OCI-M1 (cell line): ENCODE measurements around the gene TANGO2.

Experiments
- DNase-seq: peaks from one replicate; lab custom pipeline; 2025; lab: John Stamatoyannopoulos, UW

Gene TANGO2

DNA sequence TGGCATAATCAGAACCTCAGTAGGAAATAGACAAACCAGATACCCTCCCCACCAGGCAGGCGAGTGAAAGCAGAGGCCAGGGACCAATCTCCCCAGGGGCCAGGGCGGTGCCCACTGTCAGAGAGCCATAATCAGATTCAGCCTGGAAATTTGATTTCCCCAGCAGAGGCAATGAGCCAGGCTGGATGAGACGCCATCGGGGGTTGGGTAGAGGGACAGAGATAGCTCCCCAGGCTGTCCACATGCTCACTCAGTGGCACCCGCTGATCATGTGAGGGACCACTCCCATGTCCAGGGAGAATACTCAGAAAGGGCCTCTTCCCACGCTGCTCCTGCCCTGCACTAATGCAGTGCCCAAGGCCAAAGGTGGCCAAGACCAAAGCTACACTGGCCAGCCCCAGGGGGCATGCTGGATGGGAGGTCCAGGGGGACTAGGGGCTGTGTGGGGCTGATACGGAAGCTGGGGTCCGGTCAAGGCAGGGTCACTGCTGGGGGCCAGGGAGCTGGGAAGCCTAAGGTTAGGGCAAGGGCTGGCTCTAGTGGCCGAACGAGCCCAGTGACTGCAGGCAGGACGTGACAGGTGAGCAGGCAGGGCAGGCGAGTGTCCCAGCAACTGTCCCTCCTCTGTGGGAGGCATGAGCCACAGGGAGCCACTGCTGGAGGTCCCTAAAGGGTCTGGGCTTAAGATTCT, 24.1 kb upstream of the TANGO2 start:
- DNase-seq: peak; percentile 45

DNA sequence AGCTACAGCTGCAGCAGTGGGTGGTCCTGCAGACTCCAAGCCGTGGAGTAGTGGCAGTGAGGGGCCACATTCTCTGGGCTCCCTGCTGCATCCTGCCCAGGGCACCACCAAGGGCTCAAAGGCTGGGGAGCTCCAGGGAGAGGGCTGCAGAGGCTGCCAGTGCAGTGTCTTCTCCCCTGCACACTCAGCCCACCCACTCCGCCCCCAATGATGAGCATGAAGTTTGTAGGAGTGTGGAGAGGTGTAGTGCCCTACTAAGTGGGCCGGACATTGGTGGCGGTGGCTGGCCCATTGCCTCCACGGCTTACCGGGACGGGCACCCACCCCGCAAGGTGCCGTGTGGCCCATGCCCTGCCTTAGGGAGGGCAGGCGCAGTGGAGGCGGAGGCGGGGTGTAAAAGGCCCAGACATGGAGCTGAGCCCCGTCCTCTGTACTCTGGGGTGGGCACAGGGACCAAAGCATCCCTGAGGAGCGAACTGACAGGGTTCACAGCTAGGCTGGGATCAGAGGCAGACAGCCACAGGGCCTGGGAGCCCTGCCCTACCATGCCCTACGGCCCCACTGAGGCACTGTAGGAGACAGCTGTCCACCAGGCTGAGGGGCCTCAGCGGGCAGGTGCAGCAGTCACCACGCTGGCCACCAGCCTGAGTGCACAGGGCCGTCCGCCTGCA, 23.2 kb upstream of the TANGO2 start:
- DNase-seq: no peak

DNA sequence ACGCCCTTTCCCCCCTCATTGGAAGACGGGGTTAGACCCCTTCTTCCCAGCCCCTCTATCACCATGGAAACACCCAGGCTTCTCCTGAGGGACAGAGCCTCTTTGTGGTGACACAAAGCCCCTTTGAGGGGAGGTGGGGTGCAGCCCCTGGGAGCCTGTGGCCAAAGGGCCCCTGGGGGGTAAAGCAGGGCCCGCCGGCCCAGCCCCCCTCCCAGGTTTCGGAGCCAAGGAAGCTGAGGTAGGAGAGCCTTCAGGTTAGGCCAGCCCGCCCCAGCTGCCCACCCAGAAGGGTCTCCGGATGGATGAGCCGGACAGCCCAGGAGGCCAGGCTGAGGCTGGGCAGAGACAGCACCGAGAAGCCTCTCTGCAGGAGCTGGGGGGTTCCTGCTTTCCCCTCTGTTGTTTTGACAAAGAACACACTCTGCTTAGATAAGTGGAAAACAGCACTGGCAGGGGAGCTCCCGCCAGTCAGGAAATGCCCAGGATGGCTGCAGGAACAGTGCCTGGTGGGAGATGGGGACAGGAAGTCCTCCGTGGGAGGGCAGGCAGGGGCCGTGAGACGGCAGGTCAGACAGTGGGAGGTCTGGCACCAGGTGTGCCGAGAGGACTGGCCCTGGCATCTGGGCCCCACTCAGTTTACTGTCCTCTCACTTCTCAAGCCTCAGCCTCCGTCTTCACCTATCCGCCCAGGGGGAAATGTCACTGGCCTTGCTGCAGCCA, 22.5 kb upstream of the TANGO2 start:
- no peak for DNase-seq

DNA sequence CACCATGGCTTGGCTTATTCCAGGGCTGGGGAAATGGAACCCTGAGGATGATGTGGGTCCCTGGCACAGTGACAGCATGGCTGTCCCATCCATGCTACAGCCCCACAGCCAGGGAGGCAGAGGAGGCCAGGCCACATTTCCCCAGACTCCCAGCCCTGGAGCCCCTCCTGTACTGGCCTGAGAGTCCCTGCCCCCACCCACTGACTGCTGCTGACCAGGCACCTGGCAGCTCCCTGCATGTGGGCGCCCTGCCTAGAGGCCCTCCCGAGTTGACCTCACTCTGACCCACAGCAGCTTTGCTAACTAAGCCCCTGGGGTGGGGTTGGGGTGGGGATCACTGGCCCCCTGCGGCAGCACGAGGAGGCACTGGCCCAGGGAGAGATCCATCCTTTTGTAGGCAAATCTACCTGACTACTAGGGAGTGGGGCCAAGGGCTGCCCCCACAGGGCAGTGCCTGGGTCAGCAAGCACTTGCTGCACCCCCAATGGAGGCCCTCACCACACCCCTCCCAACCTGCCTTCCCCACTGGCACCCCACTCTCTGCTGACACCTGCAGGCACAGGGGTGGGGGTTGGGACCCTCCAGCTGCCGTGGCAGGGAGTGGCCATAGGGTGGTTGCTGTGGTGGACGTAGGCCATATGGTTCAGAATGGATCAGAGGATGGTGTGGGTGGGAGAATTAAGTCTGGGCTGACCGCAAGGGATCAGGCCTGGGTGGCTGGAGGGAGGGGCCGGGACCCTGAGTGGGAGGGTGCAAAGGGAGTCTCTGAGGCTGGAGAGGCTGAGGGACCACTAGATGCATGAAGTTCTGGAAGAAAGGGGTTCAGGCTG, 21.7 kb upstream of the TANGO2 start:
- DNase-seq: no peak

DNA sequence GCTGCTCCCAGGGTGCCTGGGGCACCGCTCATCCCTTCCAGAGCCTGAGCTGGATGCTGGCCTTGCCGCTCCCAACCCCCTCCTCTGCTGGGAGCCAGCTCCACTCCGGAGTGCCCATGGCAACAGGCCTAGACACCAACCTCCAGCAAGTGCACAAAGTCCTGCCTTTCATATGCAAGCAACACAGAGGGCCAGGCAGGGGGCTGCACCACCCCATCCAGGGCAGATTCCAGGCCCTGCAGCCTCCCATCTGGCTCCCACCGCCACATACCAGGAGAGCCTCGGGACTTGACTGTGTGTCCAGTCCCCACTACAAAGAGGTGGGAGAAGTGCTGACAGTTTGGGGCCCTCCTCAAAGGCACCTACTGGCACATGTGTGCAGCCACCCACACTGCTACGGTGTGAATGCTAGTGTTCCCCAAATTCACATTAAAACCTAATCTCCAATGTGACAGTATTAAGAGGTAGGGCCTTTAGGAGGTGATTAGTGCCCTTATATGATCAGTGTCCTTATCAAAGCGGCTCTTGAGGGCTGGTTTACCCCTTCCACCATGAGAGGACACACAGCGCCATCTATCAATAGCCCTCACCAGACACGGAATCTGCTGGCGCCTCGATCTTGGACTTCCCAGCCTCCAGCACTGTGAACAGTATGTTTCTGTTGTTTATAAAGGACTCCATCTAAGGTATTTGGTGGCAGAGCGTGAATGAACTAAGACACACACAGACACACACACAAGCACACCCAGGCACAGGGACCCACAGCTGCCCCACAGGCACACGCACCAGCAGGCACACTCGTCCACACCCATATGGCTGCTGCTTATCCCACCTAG, 20.4 kb upstream of the TANGO2 start:
- DNase-seq: no peak

DNA sequence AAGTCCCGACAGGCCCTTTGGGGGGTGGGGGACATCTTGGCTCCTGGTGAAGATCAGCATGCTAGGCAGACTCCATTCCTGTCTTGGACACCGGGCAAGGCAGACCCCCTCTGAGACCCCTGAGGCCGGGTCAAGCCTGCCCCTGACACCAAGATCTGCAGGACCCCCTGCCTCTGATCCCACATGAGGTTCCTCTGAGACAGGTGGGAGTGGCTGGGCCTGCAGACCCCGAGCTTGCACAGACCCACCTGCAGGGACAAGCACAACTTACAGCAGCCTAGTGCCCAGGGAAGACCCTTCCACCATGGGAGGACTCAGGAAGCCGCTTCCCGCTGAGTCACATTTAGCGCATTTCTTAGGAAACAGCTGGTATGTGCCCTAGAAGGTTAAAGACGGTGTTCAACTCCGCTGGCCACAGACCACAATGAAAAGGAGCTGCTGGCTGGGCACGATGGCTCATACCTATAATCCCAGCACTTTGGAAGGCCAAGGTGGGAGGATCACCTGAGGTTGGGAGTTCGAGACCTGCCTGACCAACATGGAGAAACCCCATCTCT, 19.8 kb upstream of the TANGO2 start:
- no peak for DNase-seq

DNA sequence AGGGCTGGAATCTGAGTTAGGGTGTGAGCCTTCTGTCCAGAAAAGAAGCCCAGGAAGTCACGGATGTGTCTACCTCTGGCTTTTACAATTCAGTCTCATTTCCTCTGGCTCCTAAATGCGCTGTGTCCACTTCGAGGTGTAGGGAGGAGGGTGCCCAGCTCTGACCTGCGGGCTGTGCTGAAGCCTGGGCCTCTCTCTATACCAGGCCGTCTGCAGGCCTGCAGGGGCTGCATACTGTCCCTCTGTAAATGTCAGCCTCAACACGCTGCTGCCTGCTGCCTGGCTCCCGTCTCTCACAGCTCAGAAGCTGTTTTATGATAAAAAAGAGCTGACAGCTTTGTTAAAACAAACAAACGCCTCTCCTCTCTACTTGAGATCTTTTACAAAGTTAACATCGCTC, 18.8 kb upstream of the TANGO2 start:
- DNase-seq: no peak

DNA sequence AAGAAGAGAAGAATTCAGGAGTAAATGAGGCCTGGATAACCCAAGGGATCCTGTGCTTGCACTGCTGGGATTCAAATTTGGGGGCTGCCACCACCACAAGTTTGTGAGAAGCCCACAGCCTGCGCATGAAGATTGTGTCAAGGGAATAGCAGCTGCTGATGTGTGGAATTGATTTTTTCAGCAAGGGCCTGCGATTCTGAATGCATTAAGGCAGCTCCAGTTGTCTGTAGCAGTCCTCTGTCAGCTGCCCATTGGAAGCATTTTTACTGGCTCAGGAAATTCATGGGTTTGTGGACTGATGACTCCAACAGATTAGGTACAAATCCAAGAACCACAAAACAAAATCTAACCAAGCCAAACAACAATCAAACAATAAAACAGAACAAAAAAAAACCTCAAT, 18.3 kb upstream of the TANGO2 start:
- DNase-seq: no peak

DNA sequence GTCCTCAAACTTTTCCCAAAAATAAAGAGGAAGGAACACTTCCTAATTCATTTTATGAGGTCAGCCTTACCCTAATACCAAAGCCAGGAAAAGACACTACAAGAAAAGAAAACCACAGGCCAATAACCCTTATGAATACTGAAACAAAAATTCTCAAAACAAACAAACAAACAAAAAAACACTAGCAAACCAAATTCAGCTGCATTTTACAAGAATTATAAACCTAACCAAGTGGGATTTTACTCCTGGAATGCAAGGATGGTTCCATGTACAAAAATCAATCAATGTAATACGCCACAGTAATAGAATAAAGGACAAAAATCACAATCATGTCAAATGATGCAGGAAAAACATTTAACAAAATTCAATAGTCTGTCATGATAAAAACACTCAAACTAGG, 17.6 kb upstream of the TANGO2 start:
- no peak for DNase-seq

DNA sequence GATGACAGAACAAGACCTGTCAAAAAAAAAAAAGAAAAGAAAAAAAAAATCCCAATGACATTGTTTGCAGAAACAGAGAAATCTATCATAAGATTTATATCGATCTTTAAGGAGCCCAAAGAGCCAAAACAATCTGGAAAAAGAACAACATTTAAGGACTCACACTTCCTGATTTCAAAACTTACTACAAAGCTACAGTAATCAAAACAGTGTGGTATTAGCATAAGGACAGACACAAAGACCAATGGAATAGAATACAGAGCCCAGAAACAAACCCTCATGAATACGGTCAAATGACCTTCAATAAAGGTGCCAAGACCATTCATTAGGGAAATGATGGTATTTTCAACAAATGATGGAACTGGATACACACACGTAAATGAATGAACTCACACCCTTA, 16.4 kb upstream of the TANGO2 start:
- no peak for DNase-seq

DNA sequence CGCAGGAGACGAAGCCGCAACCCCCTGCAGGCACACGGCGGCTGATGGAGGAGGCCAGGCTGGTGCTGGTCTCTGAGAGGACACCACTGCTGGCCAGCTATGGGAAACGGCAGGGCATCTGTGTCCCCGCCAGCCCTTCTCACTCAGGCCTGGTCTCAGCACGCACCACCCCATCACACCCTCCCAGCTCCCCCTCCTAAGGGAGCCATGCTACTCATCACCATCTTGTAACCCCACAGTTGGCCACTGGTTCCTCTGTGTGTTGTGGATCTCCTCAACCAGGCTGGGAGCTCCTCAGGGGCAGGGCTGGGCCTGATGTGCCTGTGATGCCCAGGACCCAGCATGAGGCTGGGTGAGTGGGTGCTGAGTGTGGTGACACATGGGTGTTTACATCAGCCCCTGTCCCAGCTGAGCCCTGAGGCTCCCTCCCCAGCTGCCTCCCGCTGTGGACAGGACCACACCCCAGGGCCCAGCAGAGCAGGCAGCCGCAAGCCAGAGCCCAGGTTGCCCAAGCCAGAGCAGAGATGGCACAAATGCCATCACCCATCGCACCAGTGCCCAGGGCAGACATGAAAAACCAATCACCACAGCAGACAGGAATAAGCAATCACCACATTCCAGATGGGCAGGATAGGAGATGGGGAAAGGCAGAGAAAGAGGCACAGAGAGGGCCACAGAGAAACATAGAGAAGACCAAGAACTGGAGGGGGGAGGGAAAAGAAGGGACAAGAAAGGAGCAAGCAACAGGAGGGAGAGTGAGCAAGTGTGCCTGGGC, 12.5 kb upstream of the TANGO2 start:
- DNase-seq: no peak

DNA sequence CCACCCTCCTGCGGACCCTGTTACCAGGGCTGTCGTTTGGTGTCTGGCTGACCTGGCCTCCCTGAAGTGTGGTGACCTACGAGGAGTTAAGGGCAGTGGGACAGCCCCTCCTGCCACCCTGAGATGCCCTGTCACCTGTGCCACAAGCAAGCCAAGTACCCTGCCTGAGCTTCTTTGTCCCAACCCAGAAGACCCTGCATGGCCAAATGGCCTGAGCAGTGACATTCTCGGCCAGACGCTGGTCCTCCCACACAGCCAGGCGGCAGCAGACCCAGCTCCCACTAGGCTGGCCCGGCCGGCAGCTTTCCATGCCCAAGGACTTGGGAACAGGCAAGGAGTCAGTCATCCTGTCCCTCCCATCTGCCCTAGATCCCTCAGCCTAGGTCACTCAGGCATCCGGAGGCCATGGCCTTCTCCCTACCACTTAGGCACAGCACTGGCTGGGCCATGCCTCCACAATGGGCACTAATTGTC, 11.9 kb upstream of the TANGO2 start:
- DNase-seq: no peak

DNA sequence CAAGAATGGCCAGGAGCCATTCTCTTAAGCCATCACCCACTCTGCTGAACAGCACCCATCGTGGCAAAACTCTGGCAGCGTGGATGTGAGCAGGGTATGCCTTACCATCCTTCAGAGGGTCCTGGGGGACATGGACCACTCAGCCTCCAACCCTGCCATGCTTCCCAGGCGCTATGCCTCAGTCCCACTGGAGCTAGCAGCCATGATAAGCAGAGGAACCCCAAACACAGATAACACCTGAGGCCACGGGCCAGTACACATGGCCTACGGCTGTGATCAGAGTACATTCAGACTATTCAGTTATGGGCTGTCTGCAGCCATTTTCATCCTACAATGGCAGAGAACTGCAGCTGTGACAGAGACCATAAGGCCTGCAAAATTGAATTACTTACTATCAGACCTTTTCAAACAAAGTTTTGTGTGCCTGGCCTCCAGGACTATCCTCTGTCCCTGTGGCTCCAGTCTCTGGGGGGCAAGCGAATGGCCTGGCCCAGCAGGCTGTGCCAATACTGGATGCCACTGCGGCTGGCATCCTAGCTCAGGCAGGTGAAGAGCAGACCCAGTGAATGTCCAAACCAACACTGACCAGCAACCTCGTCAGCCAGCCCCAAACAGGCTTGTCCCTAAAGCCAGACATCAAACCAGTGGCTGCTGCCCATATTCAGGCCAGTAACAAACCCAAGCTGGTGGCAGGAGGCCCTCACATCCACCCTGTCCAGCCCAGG, 11.2 kb upstream of the TANGO2 start:
- no peak for DNase-seq

DNA sequence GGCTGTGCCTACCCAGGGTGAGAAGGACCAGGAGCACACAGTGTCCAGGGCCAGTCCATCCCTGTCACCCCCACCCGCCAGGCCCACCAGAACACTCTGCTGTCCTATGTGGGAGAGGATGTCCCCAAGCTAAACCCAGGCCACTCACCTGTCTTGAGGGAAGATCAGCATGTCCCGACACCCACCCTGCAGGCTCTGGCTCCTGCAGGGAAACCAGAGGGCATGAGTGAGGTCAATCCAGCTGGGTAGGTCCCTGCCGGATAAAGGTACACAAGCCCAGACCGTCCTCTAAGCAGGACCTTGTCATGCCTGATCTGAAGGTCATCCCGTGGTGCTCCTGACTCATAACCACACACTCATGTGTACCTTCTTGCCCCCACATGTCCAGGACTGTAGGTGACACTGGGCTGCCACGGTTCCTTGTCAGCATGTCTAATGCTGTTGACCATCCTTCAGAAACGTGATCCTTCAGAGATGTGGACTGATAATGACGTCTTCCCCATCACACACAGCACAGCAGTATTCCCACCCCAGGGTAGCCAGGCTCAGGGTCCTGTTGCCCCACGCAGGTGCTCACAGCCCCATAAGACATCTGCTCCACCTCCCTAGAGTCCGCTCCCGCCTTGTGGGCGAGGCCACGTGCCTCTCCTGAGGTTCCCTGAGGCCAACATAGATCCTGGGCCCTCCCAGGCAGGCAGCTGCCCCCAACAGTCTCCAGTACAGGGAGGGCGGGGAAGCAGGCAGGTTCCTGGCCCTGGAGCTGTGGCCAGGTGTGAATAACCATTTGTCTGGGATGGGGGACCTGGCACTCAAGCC, 10.4 kb upstream of the TANGO2 start:
- DNase-seq: no peak

DNA sequence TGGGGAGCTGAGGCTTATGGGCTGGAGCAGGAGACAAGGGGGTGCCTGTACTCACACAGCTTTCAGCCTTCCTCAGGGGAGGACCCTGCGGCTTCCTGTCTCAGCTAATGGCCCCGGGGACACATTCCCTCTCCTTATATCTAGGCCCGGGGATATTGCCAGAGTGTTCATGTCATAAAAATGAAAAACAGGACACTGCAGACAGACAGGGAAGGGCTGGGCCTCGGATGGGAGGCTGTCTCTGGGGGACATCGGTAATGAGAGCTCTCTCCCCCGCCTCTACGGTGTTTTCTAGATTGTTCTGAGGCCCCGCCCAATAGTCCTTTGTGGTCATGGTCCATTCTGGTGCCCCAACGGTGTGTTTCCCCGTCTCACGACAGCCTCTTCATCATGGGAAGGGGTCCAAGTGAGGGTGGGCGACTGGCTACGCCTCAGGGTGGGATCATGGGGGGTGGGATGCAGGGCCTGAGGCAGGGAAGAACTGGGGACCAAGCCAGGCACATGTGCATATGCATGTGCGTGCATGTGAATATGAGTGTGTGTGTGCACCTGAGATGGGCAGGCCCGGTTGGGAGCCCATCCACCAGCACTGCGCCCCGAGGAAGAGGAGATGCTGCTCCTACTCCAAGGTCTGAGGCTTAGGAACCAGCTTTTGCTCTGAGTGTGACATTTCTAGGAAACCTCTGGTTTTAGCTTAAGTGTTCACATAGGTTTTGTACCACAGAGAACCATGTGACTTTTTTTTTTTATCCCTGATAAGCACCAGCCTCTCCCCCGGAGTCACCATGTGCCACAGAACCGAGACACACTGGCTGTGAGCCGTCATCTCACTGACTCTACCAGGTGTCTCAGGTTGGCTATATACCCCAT, 9.6 kb upstream of the TANGO2 start:
- peak; percentile 94 for DNase-seq

DNA sequence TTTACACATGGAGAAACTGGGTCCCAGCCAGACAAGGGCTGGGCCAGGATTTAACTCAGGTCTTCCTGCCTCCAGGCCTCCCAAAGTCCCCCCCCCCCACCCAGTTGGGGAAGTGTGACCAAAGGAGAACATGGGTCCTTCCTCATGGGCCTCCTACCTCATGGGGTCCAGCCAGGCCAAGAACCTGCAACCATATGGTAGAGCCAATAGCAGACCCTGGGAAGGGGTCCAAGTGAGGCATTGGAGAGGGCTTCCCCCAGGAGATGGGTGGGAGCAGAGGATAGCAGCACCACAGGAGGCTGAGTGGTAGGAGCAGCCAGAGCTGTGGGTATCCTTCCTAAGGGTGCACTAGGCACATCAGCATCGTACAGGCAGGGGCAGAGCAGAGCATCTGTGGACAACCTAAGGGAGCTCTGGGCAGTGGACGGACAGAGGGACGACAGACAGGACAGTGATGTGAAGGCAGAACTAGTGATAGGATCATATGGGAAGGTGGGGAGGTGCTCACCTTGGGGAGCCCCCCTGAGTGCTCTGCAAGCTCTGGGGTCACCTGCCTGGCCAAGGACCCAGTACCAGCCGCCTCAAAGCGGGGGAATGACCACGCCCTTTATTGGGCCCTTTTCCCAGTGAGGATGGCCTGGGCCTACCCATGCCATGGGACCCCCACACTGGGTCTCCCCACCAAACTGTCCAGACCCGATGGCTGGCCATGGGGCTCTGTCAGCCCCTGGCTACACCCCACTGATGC, 8.7 kb upstream of the TANGO2 start:
- DNase-seq: no peak

DNA sequence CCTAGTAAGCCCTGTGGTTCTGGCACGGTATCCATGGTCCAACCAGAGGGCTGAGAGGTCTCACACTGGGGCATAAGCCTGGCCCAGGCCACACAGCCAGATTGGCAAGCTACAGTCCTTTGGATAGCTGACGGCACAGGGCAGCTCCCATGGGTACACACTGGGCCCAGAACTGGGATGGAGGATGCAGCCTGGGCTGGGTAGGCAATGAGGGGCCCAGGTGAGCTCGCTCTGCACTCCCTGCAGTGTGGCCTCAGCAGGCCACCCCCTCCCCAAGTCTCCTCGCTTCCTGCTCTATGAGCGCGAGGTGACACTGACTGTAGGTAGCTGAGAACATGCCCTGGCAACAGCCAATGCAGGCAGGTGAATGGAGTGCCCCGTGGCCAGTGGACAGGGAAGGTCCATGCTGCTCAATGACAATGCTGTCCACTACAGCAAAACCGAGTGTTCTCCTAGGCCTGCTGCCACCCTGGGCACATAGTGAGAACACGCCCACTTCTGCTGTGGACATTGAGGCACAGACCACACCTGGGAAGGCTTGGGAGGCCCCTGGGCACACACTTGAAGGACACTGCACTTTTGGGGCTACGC, 8.1 kb upstream of the TANGO2 start:
- DNase-seq: no peak
